ENCODE measurements around the gene CAPZB.

Gene CAPZB

DNA sequence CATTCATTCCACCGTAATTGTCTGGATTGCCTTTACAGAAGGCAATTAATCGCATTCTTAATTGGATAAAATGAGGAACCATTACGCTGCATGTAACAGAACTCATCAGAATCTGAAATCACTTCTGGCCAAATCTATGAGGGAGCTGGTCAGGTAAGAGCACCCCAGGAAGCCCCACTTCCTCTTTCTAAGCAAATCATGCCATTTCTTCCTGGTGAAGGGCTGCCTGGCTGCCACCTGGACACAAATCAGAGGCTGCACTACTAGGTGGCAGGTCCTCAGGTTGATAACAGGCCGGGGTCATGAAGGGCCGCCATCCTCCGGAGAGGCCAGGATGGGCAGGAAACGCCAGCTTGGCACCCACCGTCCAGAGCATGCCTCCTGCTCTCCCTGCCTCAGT, 73.7 kb downstream of the CAPZB start:
- DNase-seq (ENCODE audit: low read depth, low spot score), result no peak
- H3K4me3 ChIP-seq (ENCODE audit: low read depth, low read length), result no peak overlapping the region
- TF ChIP-seq, protein P1, sequence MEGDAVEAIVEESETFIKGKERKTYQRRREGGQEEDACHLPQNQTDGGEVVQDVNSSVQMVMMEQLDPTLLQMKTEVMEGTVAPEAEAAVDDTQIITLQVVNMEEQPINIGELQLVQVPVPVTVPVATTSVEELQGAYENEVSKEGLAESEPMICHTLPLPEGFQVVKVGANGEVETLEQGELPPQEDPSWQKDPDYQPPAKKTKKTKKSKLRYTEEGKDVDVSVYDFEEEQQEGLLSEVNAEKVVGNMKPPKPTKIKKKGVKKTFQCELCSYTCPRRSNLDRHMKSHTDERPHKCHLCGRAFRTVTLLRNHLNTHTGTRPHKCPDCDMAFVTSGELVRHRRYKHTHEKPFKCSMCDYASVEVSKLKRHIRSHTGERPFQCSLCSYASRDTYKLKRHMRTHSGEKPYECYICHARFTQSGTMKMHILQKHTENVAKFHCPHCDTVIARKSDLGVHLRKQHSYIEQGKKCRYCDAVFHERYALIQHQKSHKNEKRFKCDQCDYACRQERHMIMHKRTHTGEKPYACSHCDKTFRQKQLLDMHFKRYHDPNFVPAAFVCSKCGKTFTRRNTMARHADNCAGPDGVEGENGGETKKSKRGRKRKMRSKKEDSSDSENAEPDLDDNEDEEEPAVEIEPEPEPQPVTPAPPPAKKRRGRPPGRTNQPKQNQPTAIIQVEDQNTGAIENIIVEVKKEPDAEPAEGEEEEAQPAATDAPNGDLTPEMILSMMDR (IDR thresholded peaks at IDR 0.05; ENCODE audit: low read depth, low read length), result no peak
- in situ Hi-C loops (cut with HindIII; ENCODE audit: low sequenced_read_pairs), result no loop called here

DNA sequence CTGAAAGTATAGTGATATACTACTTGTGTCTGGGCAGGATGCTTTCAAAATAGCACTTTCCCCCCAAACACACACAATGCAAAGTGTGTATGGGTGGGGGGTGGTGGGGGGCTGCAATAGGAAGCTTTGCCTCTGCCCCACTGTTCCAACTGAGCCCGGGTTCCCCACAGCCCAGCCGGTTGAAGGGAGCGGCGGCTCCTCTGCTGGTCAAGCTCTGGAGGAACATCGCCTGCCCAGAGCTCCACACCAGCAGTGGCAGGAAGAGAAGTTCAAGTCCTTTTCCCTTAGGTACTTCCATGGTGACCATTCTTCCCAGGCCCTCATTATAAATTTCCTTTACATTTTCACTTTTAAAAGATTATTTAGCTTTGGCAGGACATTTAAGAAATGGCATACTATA, 74.9 kb downstream of the CAPZB start:
- no peak overlapping the region for H3K4me3 ChIP-seq (ENCODE audit: low read depth, low read length)
- TF ChIP-seq, protein P1 (IDR thresholded peaks at IDR 0.05; ENCODE audit: low read depth, low read length), result peak; percentile 15
- in situ Hi-C loops (cut with HindIII; ENCODE audit: low sequenced_read_pairs), result no loop called here
- DNase-seq (ENCODE audit: low read depth, low spot score), result no peak

DNA sequence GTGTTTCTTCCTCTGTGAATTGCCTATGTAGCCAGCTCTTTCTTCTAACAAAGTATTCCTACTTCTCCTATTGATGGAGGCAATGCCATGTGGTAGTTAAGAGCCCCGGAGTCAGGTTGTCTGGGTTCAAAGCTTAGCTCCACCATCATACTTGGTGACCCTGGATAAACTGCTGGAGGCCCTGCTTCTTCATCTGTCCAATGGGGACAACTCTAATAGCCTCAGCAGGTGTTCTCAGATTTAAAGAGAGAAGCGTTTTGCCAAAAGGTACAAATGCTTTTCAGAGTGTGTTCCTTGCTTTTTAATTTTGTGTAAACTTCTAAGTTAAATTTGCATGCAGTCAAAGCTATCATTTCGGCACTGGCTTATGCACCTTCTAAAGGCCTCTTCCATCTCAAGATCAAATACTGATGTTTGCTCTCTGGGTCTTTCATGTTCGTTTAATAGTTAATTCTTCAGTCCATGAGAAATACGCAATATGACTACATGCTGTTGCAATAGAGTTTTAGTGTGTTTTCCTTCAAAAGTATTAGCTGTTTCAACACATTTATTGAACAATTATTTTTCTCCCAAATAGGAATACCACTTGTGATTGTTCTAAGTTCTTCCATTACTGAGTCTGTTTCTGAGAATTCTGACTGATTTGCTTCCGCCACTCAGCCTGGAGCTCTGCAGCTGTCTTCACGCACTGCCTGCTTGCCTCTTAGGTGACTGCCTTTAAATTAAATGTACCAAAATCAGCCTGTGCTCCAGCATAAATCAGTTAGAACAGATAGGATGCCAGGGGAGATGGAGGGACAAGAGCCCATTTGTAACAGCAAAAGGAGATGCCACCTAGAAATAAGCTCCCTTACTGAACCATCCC, 75.6 kb downstream of the CAPZB start:
- TF ChIP-seq, protein P1 (IDR thresholded peaks at IDR 0.05; ENCODE audit: low read depth, low read length), result no peak
- no peak for DNase-seq (ENCODE audit: low read depth, low spot score)
- in situ Hi-C loops (cut with HindIII; ENCODE audit: low sequenced_read_pairs), result no loop called here
- H3K4me3 ChIP-seq (ENCODE audit: low read depth, low read length), result no peak overlapping the region

DNA sequence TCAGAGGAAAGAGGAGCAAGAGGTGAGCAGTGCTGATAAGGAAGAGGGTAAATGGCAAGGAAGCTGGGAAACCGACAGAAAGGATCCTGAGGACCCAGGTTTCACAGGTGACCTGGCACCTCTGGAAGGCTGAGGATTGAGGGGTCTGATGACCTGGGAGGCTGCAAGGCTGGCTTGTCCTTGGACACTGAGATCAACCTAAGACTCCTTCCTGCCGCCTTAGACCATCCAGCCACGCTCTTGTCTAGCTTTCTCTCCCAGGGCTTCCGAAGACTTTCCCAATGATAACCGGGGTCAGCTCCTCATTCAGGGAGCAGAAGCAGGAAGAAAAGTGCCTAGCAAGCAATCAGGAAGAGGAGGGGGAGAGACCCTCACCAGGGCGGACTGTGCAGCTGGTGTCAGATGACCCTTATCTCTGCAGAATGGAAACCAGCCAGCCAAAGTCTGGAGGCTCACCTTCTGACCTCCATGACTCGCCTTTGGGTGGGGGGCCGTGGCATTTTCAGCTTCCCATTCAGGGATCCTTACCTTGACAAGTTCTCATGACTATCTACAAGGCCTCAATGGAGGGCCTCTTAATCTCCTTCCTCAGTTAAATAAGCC, 77.7 kb downstream of the CAPZB start:
- in situ Hi-C loops (cut with HindIII; ENCODE audit: low sequenced_read_pairs), result no loop called here
- TF ChIP-seq, protein P1 (IDR thresholded peaks at IDR 0.05; ENCODE audit: low read depth, low read length), result no peak
- no peak for DNase-seq (ENCODE audit: low read depth, low spot score)
- no peak overlapping the region for H3K4me3 ChIP-seq (ENCODE audit: low read depth, low read length)

DNA sequence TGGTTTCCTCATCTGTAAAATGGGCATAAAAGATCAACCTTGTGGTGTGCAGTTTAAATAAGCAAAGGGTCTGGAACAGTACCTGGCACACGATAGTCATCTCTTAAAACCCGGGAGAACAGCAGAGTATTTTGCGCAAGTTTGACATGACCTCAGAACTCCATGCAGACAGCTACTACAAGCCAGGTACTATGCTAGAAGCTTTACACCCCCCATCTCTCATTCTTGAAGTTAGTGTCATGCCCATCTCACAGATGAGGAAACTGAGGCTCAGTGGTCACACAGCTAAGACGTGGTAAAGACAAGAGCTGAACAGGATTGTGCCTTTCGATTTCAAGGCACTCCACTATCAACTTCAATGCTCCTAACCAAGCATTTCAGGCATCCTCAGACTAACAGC, 78.7 kb downstream of the CAPZB start:
- H3K4me3 ChIP-seq (ENCODE audit: low read depth, low read length), result no peak overlapping the region
- no peak for DNase-seq (ENCODE audit: low read depth, low spot score)
- in situ Hi-C loops (cut with HindIII; ENCODE audit: low sequenced_read_pairs), result no loop called here
- TF ChIP-seq, protein P1 (IDR thresholded peaks at IDR 0.05; ENCODE audit: low read depth, low read length), result no peak

GRCh38 chr1:19405761-19406487, 79.4 kb downstream of the CAPZB start:
- TF ChIP-seq, protein P1 (IDR thresholded peaks at IDR 0.05; ENCODE audit: low read depth, low read length), result no peak
- H3K4me3 ChIP-seq (ENCODE audit: low read depth, low read length), result no peak overlapping the region
- peak; percentile 37 for DNase-seq (ENCODE audit: low read depth, low spot score)
- in situ Hi-C loops (cut with HindIII; ENCODE audit: low sequenced_read_pairs), result no loop called here

All from astrocyte of the spinal cord (primary cell).